HG02970 (cell line): ENCODE results near the gene CPNE5.
"Not testable (repeated sequence)": the region's sequence is repeated elsewhere in the genome, so short reads cannot be mapped to it uniquely, and the experiment has no call there.

Experiments used
- ATAC-seq: cut with Tn5 transposase; IDR thresholded peaks from one replicate; pipeline ENCODE4 v1.9.1; 2021; ENCODE audit warnings: mild to moderate bottlenecking, moderate library complexity, moderate number of reproducible peaks; ENCODE audit not compliant: unreplicated experiment, low FRiP score

Gene CPNE5

DNA sequence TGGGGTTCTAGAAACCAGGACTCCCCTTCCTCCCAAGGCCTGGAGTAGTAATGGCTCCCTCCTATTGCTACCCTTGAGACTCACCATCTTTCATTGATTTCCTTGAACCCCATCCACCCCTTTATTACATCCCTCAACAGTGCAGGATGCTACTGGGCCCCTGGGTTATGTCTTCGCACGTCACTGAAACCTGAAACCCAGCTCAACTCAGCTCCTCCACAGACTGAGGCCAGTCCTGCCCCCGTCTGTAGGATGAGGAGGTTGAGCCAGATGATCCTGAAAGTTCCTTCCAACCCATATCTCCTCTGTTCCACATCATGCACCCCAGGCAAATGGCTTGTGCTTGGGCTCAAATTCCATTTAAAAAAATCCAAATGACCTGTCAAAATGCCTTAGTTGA, 21.4 kb downstream of the CPNE5 start:
- ATAC-seq = no peak

DNA sequence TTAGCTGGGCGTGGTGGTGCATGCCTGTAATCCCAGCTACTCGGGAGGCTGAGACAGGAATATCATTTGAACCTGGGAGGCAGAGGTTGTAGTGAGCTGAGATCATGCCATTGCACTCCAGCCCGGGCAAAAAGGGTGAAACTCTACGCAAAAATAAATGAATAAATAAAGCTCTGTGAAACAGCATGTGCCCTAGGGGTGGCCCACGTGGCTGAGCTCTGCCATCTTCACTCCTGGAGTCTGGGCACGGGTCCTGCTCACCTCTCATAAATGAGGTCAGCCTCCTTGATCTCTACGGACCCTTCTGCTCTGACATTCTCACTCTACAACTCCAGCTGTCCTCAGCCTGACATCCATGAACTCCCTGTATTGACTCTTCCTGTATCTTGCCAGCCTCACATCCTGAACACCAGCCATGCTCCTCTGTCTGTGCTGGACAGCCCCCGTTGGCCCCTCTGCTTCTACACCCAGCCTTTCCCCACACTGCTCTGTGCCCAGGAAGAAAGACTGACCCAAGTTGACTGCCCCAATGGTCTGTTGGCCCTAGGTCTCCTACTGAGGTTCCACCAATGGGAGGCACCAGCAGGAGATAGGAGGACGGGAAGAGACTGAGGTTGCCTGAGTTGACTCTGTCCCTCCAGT, 21.9 kb downstream of the CPNE5 start:
- ATAC-seq = no peak

DNA sequence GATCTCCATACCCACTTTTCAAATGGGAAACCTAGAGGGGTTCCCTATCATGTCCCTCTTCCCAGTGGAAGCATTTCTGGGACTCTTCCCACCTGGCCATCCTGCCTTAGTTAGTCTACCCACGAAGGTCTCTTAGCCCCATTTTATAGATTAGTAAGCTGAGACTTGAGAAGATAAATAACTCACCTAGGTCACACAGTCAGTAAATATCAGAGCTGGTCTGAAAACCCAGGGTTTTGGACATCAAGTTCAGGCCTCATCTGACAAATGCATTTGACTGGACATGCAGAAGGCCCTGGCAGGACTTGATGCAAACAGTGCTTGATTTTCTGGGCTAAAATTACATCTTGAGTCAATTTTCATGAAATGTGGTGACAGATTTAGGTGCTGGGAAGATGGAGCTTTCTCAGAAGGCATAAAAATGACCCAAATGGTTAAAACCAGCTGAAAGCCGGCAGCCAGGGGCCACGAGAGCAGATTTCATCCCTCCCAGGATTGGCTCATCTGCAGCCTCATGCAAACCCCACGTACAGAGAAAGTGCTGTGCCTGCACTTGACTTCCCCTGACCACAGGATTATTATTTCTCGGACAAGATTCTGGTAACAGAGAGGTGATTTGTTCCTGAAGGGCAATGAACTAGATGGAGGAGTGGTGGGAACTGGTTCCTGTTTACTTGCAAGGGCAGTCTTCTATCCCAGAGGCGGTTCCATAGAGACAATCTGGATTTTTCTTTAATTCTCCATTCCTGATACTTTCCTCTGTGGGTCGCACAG, 23.1 kb downstream of the CPNE5 start:
- ATAC-seq = no peak

DNA sequence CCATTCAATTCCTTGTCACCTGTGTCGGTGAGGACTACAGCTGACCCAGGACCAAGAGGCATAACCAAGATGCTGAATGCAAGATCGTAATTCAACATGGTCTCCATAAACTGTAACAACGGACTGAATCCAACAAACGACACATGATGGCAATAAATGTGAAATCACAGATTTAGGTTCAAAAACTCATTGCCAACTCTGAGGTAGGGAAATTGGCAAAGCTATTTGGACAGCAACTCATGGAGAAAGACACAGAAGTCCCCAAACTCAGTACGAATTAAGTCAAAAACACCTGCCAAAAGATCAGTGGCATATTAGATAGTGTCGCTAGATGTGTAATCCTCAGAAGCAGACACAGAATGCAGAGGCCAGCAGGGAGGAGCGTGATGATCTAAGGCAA, 25.0 kb downstream of the CPNE5 start:
- ATAC-seq = no peak

DNA sequence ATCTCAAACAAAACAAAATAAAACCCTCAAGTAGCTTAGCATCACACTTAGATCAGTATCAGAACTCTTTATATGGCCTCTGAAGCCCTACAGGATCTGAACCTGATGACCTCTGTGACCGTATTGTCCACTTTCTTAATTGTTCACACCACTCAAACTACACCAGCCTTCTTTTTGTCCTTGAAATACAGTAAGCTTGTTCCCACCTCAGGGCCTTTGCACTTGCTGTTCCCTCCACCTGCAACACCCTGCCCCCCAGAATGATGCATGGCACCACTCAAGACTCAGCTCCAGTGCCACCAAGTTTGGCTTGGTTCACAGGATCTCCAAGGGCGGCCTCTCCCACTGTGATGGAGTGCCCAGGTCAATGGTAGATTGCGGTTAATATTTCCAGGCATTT, 25.7 kb downstream of the CPNE5 start:
- ATAC-seq = no peak

DNA sequence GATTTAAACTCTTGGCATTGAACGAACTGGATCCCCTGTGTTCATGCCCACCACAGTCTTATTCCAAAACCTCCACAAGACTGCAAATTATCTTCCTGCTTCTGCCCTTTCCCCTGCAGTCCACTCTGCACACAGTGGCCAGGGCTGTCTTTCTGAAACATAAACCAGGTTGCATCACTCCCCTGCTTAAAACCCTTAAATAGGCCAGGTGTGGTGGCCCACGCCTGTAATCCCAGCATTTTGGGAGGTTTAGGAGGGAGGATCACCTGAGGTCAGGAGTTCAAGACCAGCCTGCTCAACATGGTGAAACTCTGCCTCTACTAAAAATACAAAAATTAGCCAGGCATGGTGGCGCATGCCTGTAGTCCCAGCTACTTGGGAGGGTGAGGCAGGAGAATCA, 26.2 kb downstream of the CPNE5 start:
- ATAC-seq = not testable (repeated sequence)

DNA sequence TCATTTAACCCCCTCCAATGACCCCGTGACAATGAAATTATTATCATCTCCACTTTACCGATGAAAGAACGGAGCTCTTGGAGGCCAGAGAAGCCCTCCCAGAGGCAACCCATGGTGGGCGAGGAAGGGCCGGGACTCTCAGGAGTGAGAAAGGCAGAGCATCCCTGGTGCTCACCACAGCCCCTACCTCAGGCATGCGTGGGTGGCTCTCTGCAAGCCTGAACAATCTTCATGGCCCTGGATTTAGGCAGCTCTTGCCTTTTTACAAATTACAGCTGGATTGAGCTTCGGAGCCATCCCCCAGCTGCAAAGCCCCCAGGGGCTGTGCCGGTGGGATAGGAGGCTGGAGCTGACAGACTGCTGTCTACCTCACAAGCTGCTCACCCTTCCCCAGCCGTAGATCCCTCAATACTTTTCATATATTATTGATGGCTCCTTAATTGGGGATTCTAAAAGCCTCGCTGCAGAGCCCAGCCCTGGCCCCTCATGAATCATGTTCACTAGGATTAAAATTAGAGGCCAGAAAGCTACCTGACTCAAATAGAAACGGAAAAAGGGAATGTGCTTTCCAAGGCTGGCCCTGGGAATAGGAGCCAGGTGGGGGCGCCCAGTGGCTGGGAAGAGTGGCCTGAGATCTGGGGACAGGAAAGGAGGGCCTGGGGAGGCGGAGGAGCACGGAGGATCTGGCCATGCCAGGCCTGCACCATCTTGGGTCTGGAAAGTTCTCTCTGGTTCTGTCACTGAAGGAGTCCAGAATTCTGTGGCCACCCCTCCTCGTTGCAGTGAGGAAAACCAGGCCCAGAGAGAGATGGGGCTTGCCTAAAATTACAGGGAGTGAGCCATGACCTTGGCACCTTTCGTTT, 29.1 kb downstream of the CPNE5 start:
- ATAC-seq = no peak

DNA sequence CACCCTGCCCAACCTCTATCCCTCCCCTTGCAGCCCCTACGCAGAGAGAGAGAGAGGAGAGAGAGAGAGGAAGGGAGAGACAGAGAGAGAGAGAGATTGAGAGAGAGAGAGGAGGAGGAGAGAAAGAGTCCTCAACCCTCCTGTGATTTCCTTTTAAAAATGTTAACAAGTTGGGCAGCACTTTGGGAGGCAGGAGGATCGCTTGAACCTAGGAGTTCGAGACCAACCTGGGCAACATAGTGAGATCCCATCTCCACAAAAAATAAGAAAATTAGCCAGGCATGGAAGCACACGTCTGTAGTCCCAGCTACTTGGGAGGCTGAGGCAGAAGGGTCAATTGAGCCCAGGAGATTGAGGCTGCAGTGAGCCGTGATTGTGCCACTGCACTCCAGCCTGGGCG, 30.1 kb downstream of the CPNE5 start:
- ATAC-seq = no peak

DNA sequence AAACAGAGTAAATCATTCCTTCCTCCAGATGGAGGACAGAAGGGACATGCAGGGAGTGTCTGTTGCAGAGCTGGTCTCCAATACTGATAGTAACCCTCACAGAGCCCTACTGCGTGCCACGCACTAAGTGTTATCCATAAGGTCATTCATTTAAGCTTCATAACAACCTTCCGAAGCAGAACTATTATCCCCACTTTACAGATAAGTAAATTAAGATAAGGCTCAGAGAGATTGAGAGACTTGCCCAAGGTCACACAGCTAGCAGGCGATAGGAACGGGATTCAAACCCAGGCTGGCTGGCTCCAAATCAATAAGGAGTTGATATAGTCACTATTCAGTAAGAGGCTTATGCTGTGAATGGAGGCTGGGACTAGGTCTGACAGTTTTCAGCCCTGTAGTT, 30.6 kb downstream of the CPNE5 start:
- no peak for ATAC-seq

DNA sequence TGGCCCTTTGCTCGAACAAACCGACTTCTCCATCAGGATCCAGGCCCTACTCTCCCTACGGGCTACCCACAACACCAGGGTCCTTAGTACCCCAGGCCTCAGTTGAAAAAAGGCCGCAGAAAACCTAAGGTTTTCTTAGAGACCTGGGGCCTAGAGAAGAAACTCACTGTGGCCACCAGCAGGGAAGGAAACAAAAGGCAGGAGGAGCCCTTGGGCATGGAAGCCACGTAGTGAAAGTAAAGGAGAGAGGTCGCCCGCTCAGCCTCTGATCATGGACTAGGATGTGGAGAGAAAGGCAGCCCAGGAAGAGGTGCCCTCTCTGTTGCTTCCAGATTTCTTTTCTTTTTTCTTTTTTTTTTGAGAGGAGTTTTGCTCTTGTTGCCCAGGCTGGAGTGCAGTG, 31.5 kb downstream of the CPNE5 start:
- no peak for ATAC-seq

DNA sequence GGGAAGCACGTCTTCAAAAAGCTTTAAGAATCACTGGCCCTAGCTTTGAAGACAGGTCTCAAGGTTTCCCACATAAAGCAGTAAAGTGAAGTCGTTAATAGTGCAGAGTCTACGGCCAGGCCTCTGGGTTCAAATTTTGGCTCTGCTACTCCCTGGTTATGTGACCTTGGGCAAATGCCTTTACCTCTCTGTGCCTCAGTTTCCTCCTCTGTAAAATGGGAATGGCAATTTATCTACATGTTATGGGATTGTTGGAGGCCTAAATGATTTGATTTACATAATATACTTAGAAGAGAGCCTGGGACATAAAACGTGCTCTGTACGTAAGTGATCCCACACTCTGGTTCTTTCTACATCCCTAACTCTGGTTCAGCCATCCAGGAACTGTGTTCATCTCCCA, 32.1 kb downstream of the CPNE5 start:
- no peak for ATAC-seq

DNA sequence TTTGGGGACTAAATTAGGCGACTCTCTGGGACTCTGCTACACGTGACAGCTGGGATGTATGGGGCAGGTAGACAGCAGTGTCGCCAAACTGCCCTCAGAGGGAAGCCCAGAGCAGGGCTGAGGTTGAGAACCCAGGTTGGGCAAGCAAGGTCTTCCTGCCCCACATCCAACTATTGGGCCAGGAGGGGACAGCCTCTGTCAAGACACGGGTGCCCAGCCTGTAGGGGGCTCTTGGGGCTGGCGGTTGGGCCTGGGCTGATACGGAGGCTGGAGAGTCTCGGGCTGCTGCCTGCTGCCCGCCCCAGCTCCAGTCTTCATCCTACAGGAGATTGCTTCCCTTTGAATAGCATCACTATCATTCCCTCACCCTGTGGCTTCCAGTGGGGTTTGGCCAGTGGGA, 33.3 kb downstream of the CPNE5 start:
- ATAC-seq = no peak

DNA sequence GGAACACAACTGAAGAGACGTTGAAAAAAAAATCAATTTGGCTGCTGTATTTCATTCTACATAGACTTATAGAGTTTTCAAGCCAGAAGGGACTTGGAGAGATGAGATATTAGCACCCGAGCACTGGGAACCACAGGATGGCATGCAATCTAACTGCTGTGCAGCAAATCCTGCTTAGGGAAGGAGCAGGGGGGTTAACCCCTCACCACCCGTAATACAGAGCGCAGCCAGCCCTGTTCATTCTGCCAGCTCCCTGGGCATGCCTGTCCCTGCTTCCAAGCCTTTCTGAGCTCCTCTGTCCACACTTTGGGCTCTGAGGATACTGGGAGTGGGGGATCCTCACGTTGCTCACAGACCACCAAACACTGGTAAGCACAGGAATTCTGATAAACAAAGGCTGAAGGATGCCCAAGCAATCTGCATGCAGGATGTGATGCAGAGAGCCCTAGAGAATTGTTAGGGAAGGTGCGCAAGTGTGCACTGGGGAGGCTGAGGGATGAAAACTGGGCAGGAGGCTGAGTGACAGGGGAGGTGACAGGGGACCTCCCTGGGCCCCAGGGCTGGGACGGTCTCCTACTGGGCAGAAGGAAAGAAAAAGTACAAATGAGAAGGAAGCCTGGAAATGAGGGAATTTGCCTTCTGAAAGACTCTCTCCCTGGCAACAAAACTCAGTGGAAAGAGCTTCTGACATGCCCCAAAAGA, 34.0 kb downstream of the CPNE5 start:
- ATAC-seq = no peak

DNA sequence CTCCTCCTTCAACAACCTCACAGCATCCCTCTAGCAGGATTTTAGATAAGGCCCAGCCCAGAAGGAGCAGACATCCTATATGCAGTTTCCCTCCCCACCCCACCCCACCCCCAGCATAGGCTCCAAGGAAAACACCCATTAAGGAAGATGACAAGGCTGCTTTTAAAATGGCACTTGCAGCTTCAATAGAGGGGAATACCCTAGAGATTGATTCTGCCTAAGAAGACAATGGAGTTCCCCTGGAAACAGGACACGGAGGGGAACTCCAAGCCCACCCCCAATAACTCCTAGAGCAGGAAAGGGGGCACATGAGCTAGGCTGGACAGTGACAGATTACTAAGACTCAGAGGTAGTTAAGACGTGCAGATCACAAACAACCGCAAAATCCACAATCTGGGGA, 34.7 kb downstream of the CPNE5 start:
- ATAC-seq = no peak

DNA sequence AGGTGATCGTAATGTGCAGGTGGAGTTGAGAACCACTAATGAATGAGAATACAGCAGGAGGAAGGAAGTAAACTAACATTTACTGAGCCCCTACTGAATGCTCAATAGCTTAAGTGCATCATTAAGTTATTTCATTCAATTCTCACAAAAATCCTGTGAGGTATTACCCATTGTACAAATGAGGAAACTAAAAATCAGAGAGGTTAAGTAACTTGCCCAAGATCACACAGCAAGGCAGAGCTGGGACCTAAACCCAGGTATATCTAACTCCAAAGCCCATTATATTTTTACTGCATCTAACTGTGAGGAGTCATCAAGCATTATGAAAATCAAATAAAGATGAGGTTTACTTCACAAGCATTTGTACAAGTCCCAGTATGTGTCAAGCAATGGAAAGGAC, 35.3 kb downstream of the CPNE5 start:
- no peak for ATAC-seq

DNA sequence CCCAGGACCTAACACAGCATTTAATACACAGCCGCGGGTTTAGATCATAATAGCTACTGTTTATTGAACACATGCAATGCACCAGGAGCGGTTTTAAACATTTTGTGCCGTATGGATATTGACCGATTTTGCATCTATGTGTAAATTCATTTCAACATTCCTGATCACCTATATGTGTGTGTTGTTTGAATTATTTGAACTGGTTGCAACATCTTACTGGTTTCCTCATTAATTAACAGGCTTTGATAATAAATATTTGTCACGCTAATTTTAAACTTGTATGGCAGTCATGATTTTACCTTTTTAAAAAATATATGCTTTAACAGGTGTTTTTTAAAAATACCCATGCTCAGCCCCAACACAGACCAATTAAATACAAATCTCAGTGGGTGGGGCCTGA, 35.8 kb downstream of the CPNE5 start:
- ATAC-seq = no peak

DNA sequence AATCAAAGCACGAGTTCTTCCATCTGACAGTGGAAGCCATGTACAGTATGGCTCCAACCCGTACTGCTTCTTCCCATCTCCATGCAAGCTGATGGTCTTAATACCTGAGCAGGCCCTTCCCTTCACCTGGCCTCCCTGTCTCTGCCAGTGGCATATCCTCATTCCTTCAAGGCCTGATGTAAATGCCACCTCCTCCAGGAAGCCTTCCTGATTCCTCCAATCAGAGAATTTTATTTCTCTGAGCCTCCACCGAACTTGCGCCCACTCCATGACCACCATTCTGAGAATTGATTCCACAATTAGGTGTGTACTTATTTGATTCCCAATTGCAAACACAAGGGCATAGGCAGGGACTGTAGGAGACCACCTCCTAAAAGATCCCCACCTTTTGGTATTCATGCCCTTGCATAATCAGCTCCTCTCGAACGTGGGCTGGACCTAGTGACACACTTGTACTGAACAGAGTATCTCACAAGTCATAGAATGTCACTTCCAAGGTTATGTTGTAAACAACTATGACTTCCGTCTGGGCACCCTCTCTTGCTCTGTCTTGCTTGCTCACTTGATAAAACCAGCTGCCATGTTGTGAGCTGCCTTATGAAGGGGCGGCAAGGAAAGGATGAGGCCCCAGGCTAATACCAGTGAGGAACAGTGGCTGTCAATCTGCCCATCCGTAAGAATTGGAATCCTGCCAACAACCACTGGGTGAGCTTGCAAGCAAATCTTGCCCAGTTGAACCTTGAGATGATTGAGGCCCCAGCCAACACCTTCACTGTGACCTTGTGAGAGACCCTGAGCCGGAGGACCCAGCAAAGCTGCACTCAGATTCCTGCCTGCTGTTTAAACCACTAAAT, 38.8 kb downstream of the CPNE5 start:
- ATAC-seq = no peak

DNA sequence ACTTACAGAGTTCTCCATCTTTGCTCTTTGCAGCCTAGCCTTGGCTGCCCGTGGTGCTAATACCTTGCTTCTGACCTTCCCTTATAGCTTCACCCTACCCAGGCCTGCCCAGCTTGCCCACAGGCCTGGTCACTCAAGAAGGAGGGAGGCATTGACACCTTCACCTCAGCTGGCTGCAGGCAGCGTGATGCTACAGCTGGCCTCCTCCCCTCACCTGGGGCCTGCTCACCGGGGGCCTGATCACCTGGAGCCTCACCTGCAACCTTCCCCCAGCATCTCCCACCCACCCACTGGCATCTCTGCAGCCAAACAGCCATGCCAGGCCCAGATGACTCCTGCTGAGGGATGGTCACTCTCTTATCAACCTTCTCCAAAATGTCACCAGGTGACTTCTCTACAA, 40.4 kb downstream of the CPNE5 start:
- ATAC-seq = no peak

DNA sequence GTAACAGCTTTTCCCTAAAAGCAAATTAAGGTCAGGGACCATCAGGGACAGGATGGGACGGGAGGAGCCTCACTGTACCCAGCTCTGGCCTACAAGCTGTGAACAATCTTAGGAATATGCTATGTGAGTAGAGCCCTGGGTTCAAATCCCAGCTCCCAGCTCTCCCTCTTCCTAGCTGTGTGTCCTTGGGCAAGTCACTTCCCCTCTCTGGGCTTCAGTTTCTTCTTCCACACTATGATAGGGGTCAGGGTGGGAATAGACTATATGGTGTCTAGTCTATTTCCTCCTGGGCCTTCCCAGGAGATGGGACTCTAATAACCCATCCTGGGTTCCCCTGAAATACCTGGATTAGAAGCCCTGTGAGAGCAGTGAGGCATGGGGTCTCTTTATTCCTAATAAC, 41.6 kb downstream of the CPNE5 start:
- ATAC-seq = no peak

DNA sequence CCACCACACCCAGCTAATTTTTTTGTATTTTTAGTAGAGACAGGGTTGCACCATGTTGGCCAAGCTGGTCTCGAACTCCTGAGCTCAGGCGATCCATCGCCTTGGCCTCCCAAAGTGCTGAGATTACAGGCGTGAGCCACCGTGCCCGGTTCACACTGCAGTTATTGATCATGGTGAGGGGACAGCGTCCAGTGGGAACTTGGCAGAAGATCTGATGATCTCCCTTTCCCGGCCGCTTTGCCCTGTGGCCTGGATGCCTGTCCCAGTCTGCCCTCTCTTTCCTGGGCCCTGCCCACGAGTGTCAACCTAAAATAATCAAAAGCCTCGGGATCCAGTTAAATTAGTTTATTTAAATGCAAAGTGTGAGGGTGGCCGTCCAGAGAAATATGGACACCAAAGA, 42.2 kb downstream of the CPNE5 start:
- no peak for ATAC-seq
